MM.1S (cell line): Measurements from ENCODE around the gene MOBP.

ENCODE experiments used
- EZH2 ChIP-seq: fragments of 300-600 bp; sonication (generic); optimal IDR thresholded peaks from 2 replicates; pipeline ENCODE3; 2017; ENCODE audit warnings: low read depth, mild to moderate bottlenecking, antibody characterized with exemption, low read length, mixed read lengths
- TF ChIP-seq, protein P1 (sequence below): fragments of 300-600 bp; sonication (generic); IDR thresholded peaks from 2 replicates; pipeline ENCODE4 v1.5.1; 2016; ENCODE audit warnings: antibody characterized with exemption, low read length, mixed read lengths

GRCh38 chr3:39540162-39540921 lies 72.9 kb downstream of the MOBP start:
- TF ChIP-seq, protein P1, sequence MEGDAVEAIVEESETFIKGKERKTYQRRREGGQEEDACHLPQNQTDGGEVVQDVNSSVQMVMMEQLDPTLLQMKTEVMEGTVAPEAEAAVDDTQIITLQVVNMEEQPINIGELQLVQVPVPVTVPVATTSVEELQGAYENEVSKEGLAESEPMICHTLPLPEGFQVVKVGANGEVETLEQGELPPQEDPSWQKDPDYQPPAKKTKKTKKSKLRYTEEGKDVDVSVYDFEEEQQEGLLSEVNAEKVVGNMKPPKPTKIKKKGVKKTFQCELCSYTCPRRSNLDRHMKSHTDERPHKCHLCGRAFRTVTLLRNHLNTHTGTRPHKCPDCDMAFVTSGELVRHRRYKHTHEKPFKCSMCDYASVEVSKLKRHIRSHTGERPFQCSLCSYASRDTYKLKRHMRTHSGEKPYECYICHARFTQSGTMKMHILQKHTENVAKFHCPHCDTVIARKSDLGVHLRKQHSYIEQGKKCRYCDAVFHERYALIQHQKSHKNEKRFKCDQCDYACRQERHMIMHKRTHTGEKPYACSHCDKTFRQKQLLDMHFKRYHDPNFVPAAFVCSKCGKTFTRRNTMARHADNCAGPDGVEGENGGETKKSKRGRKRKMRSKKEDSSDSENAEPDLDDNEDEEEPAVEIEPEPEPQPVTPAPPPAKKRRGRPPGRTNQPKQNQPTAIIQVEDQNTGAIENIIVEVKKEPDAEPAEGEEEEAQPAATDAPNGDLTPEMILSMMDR = no peak
- no peak for TF ChIP-seq EZH2
